Measurements from ENCODE around the gene GABRP.

The GABRP gene

GRCh38 chr5:170857066-170857465, 73.5 kb downstream of the GABRP start:
- DNase-seq (no peak), ATAC-seq (no peak)
- Mint-ChIP-seq H3K4me3 (no peak overlapping the region), H3K9me3 (peaks cover 24 to 25% of the 10 kb centered on the region in 2 donors), H3K27ac (no peak overlapping the region), H3K4me1 (peaks cover 7% of the 10 kb centered on the region), H3K27me3 (peaks cover 27% of the 10 kb centered on the region)

- Mint-ChIP-seq H3K27me3 (peaks cover 43% of the 10 kb centered on the region), H3K4me3 (no peak overlapping the region), H3K9me3 (peaks cover 25 to 32% of the 10 kb centered on the region in 2 donors), H3K4me1 (peaks cover 7% of the 10 kb centered on the region), H3K27ac (no peak overlapping the region)
- no peak for ATAC-seq
- DNase-seq = no peak
These were observed 76.9 kb downstream of the GABRP start for GRCh38 chr5:170860415-170860814.

GRCh38 chr5:170860818-170861666, 77.5 kb downstream of the GABRP start:
- ATAC-seq (no peak), DNase-seq (no peak)
- Mint-ChIP-seq H3K4me1 (peaks cover 7% of the 10 kb centered on the region), H3K27me3 (peaks cover 43% of the 10 kb centered on the region), H3K9me3 (peaks cover 25 to 32% of the 10 kb centered on the region in 2 donors), H3K4me3 (peak overlapping the region; percentile 30 to 38), H3K27ac (no peak overlapping the region)

- ATAC-seq (no peak), DNase-seq (no peak)
- Mint-ChIP-seq H3K4me3 (peak overlapping the region; percentile 30 to 38), H3K27ac (no peak overlapping the region), H3K27me3 (peaks cover 43% of the 10 kb centered on the region), H3K4me1 (peaks cover 7% of the 10 kb centered on the region), H3K9me3 (peaks cover 25 to 32% of the 10 kb centered on the region in 2 donors)
These were observed 78.1 kb downstream of the GABRP start for GRCh38 chr5:170861667-170861916.

- Mint-ChIP-seq H3K4me3 (peak within 1 kb of the TSS; percentile 30 to 38), H3K9me3 (peaks cover 25 to 32% of the 10 kb centered on the region in 2 donors), H3K27me3 (peaks cover 43% of the 10 kb centered on the region), H3K27ac (no peak within 1 kb of the TSS), H3K4me1 (peaks cover 7% of the 10 kb centered on the region)
- ATAC-seq = peak; percentile 58
- no peak for DNase-seq
These were observed 78.6 kb downstream of the GABRP start, which contains the start of gene RANBP17 for GRCh38 chr5:170861917-170862766. RANBP17 (plus strand) TSS chr5:170862018.

DNA sequence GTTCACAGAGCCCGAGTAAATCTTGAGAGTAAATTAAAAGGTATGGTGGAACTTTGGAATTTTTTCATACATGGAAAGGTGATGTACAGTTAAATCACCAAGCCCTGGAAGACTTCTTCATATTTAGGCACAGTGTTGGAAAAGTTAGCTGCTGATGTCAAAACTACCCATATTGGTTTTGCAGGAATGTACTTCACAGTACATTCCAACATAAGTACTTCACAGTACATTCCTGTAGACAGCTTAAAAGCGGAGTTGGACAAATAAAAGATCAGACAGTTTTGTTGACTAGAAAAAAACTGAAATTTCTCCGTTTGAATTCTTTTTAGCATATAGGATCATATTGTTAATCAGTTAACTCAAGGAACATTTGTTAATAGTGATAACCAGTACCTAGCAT, 80.1 kb downstream of the GABRP start:
- H3K4me1 Mint-ChIP-seq = peaks cover 7% of the 10 kb centered on the region
- H3K9me3 Mint-ChIP-seq = peaks cover 23 to 31% of the 10 kb centered on the region in 2 donors
- H3K27me3 Mint-ChIP-seq = peaks cover 39% of the 10 kb centered on the region
- H3K27ac Mint-ChIP-seq = no peak overlapping the region
- ATAC-seq = no peak
- no peak overlapping the region for H3K4me3 Mint-ChIP-seq
- no peak for DNase-seq

All from stimulated activated naive CD8-positive, alpha-beta T cell treated with anti-CD3 and anti-CD28 coated beads, Interleukin-15, amount 100 ng/mL, for 72 hours (primary cell).